Stimulated activated CD8-positive, alpha-beta memory T cell treated with anti-CD3 and anti-CD28 coated beads, Interleukin-4, amount 100 ng/mL, for 1 hour (primary cell): Measurements from ENCODE around the gene MAPKAP1.
"Not testable (repeated sequence)": the region's sequence is repeated elsewhere in the genome, so short reads cannot be mapped to it uniquely, and the experiment has no call there.

Experiments used
- DNase-seq, 2 donors: peaks; one replicate each; pipeline ENCODE4 v3.0.0-alpha.2; 2020; ENCODE audit warnings: low read depth in 2 of 2, low spot score in 1 of 2

MAPKAP1 gene

DNA sequence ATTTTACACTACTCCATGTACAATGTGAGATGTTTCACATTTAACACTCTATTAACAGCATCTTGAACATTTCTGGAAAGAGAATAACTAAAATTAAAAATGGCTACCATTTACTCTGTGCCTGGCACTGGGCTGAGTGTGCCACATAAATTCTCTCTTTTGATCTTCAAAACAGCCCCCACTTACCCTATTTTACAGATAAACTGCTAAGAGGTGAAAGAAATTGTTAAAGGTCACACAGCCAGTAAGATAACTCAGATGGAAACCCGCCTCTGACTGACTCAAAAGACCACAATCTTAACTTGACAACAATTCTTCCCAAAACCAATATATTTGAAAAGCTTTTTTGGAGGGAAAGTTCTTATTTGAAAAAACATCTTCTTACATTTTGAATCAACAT is 97.3 kb downstream of the MAPKAP1 start:
- no peak for DNase-seq

DNA sequence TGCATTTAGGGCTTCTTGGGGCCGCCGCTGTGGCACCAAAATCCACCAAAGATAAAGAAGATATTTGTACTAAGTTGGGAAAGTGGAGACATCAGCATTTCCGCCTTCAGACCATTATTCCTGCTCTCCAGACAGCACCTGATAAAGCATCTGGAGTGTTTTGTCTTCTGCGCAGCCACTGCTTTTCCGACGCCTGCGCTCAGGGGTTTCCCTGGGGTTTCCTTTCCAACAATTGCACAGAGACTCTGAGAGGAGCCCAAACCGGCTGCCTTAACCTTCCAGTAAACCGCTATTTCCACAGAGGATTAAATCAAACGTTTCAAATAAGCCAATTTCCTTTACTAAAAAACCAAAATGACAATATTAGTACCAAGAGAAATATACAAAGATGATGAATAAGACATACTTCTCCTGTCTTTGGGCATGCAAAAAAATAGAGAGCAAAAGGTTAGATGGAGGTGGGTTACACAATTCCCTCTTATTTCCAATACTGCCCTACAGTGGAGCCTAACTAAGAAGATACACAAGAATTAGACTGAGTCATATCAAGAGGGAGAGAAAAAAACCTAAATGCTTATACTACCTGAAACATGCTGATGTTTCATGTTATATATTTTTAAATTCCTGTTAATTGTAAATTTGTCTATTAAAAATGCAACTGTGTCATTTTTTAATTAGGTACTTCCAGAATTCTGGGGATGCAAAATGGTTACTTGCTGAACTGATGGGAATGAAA is 98.4 kb downstream of the MAPKAP1 start:
- no peak for DNase-seq

DNA sequence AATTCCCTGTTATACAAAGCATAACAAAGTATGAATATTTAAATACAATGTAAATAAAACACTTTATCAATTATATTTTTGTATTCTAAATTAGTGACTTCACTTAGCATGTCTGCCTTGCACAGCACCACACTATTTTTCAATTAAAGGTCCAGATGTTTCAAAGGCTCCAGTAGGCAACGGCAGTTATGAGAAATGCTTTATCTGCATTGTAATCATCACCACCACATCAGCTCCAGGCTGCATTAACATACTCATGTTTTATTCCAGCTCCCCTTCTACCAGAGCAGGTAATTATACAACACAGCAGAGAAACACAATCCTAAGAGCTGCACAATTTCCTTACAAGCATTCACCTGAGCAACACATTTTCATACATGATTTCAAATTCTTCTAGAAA is 102.8 kb downstream of the MAPKAP1 start:
- no peak for DNase-seq

DNA sequence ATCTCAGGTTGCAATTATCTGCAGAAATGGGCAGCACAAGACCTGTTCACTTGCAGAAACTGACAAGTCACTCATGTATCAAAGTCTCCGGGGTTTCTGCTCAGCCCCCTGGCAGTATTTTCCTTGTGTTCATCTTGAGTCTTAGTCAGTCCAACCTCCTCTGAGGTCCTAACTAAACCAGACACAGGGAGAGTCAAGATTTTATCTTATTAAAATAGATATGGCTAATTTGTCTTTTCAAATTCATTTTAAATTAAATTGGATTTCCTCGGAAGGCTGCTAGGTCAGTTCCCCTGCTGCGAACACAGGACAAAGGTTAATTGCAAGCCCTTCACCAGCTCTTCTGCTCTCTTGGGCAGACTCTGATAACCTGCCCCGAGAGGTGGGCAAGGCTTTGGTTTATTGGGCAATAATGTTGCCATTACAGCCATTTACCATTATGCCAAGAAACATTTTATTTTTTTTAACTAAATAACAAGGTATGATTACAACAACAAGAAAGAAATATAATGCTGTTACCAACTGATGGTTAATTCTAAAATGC is 103.5 kb downstream of the MAPKAP1 start:
- no peak for DNase-seq

DNA sequence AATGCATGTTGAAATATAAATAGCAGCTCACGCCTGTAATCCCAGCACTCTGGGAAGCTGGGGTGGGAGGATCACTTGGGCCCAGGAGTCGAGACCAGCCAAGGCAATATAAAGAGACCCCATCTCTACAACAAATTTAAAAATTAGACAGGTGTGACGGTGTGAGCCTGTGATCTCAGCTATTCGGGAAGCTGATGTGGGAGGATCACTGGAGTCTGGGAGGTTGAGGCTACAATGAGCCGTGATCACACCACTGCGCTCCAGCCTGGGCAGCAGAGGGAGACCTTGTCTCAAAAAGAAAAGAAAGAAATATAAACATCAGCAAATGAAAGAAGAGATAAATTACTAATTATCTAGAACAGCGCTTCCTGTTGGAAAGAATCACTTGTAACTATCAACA is 105.0 kb downstream of the MAPKAP1 start:
- DNase-seq: no peak

DNA sequence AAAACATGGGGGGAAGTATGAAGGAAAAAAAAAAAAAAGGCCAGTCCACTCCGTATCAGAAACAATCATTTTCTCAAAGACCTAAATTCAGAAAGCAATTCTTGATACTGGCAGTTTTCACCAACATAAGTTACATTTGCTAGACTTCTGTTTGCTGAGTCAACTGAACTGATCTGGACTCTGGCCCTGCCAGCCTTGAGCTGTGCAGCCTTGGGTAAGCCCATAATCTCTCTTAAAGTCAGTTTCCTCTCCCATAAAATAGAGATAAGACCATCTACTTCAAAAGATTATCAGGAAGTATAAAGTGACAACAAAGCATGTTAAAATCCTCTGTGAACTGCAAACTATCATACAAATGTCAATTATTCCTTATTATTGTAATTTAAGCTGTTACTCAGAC is 106.8 kb downstream of the MAPKAP1 start:
- DNase-seq: no peak

DNA sequence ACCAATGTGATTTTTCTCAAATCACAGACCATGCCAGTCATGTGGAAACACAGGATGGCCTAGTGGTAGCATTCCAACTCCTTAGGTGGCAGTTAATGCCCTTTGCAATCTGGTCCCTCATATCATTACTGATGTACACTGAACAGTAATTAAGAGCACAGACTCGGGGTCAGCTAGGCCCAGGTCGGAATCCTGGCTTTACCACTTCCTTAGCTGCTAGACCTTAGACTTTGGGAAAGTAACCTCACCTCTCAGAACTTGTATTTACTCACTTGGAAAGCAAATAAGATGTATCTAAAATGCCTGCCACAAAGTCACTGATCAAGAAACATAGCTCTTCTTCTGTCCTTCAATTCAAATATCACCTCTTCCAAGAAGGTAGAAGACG is 112.8 kb downstream of the MAPKAP1 start:
- DNase-seq: no peak

DNA sequence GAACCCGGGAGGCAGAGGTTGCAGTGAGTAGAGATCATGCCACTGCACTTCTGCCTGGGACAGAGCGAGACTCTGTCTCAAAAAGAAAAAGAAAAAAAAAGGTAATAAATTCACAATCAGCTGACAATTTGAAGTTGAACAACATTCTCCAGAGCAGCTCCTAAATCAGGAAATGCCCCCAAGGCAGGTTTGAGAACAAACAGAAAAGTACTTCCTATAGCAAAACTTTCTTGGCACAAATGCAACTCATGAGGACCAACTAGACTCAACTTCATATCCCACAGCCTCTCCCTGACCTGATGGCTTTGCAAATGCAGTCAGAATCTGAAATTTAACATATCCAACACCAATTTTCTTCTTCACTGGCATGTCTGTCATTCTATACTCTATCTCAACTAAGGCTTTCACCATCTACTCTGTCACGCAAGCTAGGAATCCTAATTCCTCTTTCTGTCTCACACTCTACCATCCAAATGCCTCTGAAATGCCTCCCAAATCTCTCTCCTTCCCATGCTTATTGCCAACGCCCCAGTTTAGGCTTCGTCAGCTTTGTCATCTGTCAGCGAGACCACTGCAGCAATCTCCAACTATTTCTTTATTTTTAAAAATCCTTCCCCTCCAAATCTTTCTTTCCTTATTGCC is 113.3 kb downstream of the MAPKAP1 start:
- DNase-seq: no peak

DNA sequence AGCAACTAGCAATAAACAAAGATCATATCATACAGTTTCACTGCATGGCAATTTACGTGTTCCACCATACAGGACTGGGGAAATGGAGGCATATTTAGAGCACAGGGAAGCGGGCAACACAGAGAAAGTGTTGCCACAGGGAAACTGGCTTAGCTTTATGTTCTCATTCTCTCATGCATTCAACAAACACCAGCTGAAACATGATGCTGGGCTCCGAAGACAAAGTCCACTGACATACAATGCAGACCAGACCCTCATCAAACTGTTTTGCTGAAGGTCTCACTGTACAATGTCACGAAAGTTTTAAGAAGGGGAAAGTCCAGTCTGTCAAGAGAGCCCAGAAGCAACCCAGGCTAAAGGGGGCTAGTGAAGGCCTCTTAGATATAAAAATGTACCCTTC is 115.1 kb downstream of the MAPKAP1 start:
- DNase-seq: no peak

DNA sequence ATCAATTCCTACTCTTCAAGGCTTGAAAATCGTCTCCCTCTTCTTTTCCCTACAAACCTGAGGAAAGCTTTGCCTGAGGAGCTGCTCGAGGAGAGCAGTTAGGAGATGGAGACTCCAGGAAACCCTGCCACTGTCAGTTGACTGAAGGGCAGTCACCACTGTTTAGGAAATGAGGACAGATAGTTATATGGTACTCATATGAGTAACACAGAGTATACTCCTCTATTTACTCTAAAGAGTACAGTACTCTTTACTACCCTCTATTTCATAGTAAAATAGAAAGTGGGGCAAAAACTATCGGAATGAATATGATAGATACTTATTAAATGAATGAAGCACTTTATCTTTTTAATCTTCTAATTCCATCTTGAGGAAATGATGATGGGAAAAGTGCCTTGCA is 115.8 kb downstream of the MAPKAP1 start:
- no peak for DNase-seq

DNA sequence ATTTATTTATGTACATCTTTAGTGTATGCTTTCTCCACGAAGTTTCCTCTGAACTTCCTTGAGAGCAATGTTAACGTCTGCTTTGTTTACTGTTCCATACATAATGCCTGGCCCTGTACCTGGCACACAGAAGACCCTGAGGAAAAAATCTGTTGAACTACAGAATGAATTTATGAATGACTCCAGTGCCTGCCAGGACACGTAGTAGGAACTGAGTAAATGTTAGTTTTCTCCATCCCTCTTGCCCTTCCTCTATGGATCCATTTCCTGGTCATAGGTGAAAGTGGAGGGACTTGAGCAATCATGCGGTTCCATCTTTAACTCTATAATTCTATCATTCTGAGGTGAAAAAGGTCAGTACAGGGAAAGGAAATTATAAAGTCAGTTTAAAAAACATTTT is 117.7 kb downstream of the MAPKAP1 start:
- no peak for DNase-seq

DNA sequence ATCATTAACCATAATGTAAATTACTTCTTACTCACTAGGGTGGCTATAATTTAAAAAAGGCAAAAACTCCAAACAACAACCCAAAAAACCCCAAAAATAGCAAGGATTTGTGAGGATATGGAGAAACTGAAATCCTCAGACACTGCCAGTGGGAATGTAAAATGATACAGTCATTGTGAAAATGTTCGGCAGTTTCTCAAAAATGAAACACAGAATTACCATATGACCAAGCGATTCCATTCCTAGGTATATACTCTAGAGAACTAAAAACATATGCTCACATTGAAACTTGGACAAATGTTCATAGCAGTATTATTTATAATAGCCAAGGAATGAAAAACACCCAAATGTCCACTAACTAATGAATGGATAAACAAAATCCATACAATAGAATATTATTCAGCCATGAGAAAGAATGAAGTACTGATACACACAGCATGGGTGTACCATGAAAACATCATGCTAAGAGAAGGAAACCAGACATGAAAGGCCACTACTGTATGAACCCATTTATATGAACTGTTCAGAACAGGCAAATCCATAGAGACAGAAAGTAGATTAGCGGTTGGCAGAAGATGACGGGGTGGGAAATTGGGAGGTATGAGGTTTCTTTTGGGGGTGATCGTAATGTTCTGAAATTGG is 119.1 kb downstream of the MAPKAP1 start:
- no peak for DNase-seq

DNA sequence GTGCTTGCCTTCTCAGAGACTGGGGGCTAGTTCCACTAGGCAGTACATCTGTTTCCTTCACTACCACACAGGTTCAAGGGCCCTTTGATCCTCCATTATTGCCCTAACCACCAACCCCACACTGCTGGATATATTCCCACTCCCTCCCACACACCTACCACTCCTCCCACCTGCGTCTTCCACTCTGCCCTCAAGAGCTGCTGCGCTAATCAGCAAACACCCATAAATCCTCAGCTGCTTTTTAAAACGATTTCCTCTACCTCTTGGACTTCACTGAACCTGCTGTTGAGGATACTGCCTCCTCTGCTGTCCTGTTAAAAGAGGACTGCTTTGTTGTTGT is 120.9 kb downstream of the MAPKAP1 start:
- no peak for DNase-seq

DNA sequence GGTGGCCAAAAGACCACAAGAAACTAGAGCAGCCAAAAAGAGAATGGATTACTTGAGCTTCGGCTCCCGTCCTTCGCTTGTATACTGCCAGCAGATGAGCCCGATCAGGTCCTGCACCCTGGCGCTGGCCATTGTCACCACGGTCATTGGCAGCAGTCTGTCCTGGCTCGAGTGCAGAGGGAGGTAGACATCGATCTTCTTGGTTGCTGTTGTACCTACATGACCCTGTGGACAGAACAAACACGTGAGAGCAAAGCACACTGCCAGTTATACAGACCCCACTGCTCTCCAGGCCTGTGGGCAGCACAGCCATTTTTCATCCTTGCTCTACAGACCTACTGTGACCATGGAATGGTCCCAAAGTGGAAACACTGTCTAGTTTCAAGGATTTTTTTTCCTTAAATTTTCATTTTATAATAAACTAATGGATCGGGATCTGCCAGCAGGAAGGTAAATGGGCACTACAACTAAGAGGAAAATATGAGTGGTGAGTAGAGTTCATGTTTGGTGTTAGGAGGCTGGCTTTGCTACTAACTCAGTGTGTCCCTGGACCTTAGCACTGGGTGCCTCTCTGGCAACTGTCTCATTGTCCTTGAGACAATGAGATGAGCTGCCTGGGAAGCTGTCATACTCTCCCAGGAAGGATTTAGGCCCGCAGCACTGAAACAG is 121.4 kb downstream of the MAPKAP1 start:
- no peak for DNase-seq

DNA sequence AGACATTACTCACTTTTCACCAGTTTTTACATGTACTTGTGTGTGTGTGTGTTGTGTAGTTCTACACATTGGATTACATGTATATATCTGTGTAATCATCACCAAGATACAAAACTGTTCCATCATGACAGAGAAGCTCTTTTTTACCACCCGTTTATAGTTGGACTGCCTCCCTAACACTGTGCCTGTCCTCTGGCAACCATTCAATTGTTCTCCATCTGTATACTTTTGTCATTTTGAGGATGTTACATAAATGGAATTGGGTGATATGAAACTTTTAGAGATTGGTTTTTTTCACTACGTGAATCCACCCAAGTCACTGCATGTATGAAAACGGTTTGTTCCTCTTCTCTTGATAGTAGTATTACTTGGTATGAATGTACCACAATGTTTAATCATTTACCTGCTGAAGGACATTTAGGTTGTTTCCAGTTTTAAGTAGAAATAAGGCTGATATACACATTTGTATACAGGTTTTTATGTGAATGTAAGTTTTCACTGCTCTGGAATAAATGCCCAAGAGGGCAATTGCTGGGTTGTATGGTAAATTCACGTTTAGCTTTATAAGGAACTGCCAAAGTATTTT is 126.2 kb downstream of the MAPKAP1 start:
- no peak for DNase-seq

DNA sequence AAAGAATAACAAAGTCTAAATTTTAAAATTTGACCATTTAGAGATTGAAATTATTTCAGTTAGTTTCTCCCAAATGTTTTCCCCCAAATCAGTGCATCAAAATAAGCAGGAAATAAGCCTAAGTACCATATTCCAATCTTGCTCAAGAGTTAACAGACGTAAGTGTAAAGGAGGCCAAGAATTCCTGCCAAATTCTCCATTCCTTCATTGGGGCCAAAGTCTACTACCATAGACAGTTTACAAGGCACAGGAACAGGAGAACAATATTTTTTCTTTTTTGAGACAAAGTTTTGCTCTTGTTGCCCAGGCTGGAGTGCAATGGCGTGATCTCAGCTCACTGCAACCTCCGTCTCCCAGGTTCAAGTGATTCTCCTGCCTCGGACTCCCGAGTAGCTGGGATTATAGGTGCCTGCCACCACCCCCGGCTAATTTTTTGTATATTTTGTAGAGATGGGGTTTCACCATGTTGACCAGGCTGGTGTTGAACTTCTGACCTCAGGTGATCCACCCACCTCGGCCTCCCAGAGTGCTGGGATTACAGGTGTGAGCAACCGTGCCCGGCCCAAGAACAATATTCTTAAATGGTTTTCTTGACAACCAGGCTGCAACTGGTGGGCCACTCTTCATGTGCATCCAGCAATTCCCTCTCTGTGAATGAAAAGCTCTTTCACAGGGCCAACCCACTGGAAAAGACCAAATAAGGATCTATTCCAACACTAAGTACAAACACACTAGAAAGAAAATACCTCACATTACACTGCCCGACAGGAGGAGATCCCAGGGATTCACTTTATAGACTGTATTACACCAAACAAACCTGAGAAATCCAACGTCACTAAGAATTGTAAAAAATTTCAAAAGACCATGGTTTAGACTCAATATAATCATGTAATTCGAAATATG is 127.7 kb downstream of the MAPKAP1 start:
- no peak for DNase-seq

DNA sequence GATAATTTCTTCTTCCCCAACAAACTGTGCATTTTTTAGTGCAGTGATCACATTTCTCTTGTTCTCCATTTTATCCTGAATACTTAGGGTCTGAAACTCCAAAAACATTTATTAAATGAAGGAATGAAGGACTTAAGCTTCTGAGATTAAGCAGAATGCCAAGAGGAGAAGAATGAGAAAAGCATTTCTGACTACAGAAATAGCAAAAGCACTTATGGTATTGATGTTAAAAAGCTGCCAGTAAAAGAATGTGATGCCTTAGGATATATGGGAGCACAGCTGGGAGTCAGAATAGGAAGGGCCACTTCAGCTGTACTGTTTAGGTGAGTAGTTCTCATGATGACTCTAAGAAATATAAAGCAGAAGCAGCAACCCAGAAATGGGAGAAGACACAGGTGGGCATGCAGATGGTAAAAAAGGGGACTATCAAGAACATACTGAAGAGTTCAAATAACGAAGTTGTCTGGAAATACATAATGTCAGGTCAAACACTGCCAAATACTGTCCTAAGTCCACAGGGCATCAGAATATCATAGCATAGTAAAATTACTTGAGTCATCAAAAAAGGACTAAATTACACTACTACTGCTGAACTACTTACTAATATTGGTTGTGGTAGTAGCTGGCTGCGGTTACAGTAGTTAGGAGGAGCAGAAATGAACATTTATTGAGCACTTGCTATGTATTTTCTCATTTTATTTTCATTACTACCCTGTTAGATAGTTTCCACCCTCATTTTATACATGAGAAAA is 132.7 kb downstream of the MAPKAP1 start:
- DNase-seq: no peak

DNA sequence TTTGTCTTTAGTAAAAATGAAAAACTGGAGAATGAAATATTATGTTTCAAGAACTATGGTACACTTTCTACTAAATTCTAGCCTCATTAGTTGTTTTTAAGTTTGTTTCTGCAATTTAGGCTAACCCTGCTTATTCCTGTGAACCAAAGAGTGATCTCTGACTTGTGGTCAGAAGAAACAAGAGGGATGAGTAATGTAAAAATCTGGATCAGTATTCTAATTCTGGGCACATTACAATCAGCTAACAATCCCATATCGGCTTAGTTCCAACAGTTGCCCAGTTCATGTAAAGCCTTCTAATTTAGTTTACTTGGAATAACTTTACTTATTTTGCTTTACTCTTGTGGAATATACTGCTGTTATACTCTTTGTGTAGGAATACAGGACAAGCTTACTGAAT is 134.5 kb downstream of the MAPKAP1 start:
- not testable (repeated sequence) for DNase-seq

DNA sequence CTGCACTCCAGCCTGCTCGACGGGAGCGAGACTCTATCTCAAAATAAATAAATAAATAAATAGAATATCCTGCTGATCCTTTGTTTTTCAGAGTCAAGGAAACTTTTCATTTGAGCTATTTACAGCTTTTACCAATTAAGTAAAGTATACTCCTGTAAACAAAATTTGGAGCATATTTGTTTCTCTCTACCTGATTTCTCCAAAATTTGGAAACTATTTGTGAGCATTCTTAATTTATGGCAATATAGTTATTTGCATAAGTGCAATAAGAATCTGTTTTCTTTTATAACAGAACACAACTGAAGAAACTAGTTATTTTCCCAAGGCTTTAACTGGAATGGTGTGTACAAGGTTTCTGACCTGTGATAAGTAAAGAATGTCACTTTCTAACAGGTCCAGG is 135.2 kb downstream of the MAPKAP1 start:
- DNase-seq: not testable (repeated sequence)

DNA sequence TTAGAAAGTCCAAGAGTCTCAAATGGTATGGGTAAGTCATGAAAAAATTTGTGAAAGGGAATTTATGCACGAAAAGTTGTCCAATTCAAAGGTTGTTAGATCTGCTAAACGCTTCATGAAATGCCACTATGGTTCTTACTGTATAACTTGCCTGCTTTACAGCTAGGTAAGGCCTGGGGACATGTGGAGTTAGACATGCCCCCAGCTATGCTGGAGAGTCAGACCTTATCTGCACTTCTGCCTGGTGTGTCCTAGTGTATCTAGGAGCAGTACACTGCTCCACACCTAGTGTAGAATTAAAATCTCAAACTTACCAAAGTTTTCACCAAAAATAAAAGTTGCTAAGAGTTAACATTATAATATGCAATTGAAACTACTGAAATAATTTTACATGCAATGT is 136.8 kb downstream of the MAPKAP1 start:
- no peak for DNase-seq
